DND-41 (cell line): ENCODE data around the gene TBC1D4.

Experiments
- ATAC-seq: fragments of 200-7000 bp; cut with Tn5 transposase; 3 replicates; pipeline ENCODE4 v1.9.1; 2021; ENCODE audit warnings: low read depth; ENCODE audit not compliant: insufficient read depth
- DNase-seq: peaks from one replicate; pipeline ENCODE4 v3.0.0-alpha.2; 2020
- H2AFZ ChIP-seq: 2 replicates; pipeline ENCODE4 v1.6.0; 2012; ENCODE audit warnings: low read depth, low read length
- H3K27ac ChIP-seq: 2 replicates; pipeline ENCODE4 v1.5.1; 2012; ENCODE audit warnings: low read length, inconsistent platforms
- H3K27me3 ChIP-seq: fragments of 200-600 bp; sonication (generic); 2 replicates; pipeline ENCODE4 v1.6.0; 2012; ENCODE audit warnings: low read length, mild to moderate bottlenecking, inconsistent platforms; ENCODE audit not compliant: insufficient read depth, poor library complexity
- H3K36me3 ChIP-seq: 2 replicates; pipeline ENCODE4 v1.5.1; 2012; ENCODE audit warnings: low read length, inconsistent platforms; ENCODE audit not compliant: insufficient read depth
- H3K4me1 ChIP-seq: 2 replicates; pipeline ENCODE4 v1.5.1; 2012; ENCODE audit warnings: mild to moderate bottlenecking, low read length; ENCODE audit not compliant: insufficient read depth
- H3K4me2 ChIP-seq: 2 replicates; pipeline ENCODE4 v1.6.0; 2012; ENCODE audit warnings: mild to moderate bottlenecking, moderate library complexity, low read length, inconsistent platforms; ENCODE audit not compliant: insufficient read depth
- H3K4me3 ChIP-seq, 2 experiments: fragments of 200-600 bp in 1 of 2; shearing (Covaris generic) in 1 of 2; 2 replicates each; pipeline ENCODE4 v1.5.1; 2012 to 2016; ENCODE audit warnings: inconsistent platforms in 2 of 2, low read length in 2 of 2, mild to moderate bottlenecking in 2 of 2, low read depth in 1 of 2, moderate library complexity in 1 of 2
- H3K79me2 ChIP-seq: 2 replicates; pipeline ENCODE4 v1.6.0; 2012; ENCODE audit warnings: low read length, inconsistent platforms; ENCODE audit not compliant: insufficient read depth
- H3K9ac ChIP-seq: 2 replicates; pipeline ENCODE4 v1.6.0; 2012; ENCODE audit warnings: low read depth, mild to moderate bottlenecking, inconsistent platforms, low read length, moderate library complexity
- H3K9me3 ChIP-seq: 2 replicates; pipeline ENCODE4 v1.5.1; 2012; ENCODE audit warnings: low read length, moderate library complexity, mild to moderate bottlenecking, inconsistent platforms; ENCODE audit not compliant: insufficient read depth, severe bottlenecking
- H4K20me1 ChIP-seq: 2 replicates; pipeline ENCODE4 v1.6.0; 2012; ENCODE audit warnings: low read length; ENCODE audit not compliant: insufficient read depth
- CTCF ChIP-seq: IDR thresholded peaks from 2 replicates; pipeline ENCODE4 v1.5.1; 2012; ENCODE audit warnings: borderline replicate concordance, low read length, moderate library complexity, mild to moderate bottlenecking; ENCODE audit not compliant: poor library complexity, severe bottlenecking; ENCODE audit errors: extremely low read depth
- EZH2 ChIP-seq: IDR thresholded peaks from 3 replicates; pipeline ENCODE4 v1.6.1; 2012; ENCODE audit warnings: borderline replicate concordance, low read depth, mild to moderate bottlenecking, moderate library complexity, low read length, inconsistent platforms; ENCODE audit not compliant: severe bottlenecking

TBC1D4 gene

DNA sequence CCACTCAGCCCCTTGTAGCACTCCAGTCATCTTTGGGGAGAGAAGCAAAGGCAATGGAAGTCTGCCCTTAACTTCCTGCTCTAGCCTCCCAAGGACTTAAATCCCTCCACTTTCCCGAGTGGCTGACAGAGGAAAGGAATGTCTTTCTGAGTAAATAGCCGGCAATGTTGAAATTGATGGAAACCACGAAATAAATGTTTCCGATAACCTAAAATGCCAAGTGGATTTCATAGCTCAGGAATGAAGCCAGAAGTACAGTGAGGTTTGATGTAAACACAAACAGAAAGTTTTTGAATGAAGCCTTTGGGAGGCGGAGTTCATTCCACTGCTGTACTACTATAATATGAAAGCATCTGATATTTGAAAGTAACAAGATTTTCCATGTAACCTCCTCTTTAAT is 14.0 kb upstream of the TBC1D4 start:
- no peaks in the 10 kb centered on the region for H4K20me1 ChIP-seq
- H3K27me3 ChIP-seq = peaks cover 8% of the 10 kb centered on the region
- ATAC-seq (no peak), DNase-seq (no peak)
- no peak overlapping the region for H3K4me3 ChIP-seq
- H3K4me1 ChIP-seq = no peaks in the 10 kb centered on the region
- H3K4me2 ChIP-seq = no peak overlapping the region
- H3K27ac ChIP-seq = no peak overlapping the region
- TF ChIP-seq CTCF (no peak), EZH2 (no peak)
- no peaks in the 10 kb centered on the region for H3K79me2 ChIP-seq
- no peaks in the 10 kb centered on the region for H3K9me3 ChIP-seq
- no peak overlapping the region for H3K9ac ChIP-seq
- no peak overlapping the region for H2AFZ ChIP-seq
- H3K36me3 ChIP-seq = no peaks in the 10 kb centered on the region

GRCh38 chr13:75494491-75494890 is 12.5 kb upstream of the TBC1D4 start:
- no peak overlapping the region for H2AFZ ChIP-seq
- H3K9me3 ChIP-seq = no peaks in the 10 kb centered on the region
- no peak overlapping the region for H3K4me2 ChIP-seq
- H3K4me1 ChIP-seq = no peaks in the 10 kb centered on the region
- H3K79me2 ChIP-seq = no peaks in the 10 kb centered on the region
- no peak overlapping the region for H3K9ac ChIP-seq
- DNase-seq = no peak
- H3K27me3 ChIP-seq = peaks cover 8% of the 10 kb centered on the region
- H4K20me1 ChIP-seq = no peaks in the 10 kb centered on the region
- no peak overlapping the region for H3K4me3 ChIP-seq
- no peaks in the 10 kb centered on the region for H3K36me3 ChIP-seq
- TF ChIP-seq CTCF (no peak), EZH2 (no peak)
- ATAC-seq = no peak
- no peak overlapping the region for H3K27ac ChIP-seq

DNA sequence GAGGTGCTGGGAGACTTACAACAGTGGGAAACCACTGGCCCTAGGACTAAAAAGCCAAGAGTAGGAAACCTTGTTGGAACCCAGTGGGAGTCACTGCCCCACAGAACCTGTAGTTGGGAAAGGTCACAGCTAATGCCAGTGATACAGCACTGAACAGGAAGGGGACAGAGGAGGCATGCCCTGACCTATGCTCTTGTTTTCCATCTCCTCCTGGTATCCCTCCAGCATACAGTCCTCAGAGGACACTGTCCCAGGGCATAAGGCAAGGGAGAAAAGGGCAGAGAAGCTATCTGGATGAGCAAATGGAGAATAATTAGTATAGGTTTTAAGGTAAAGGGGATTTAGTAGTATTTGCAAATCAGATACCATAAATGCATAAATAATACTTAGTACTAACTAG is 11.2 kb upstream of the TBC1D4 start:
- DNase-seq (no peak), ATAC-seq (no peak)
- no peaks in the 10 kb centered on the region for H3K9me3 ChIP-seq
- H3K36me3 ChIP-seq = no peaks in the 10 kb centered on the region
- TF ChIP-seq CTCF = no peak
- no peak for TF ChIP-seq EZH2
- H3K9ac ChIP-seq = no peak overlapping the region
- no peaks in the 10 kb centered on the region for H3K4me1 ChIP-seq
- no peak overlapping the region for H3K4me2 ChIP-seq
- H3K27ac ChIP-seq = no peak overlapping the region
- H2AFZ ChIP-seq = no peak overlapping the region
- peaks cover 8% of the 10 kb centered on the region for H3K27me3 ChIP-seq
- H3K79me2 ChIP-seq = no peaks in the 10 kb centered on the region
- H3K4me3 ChIP-seq = no peak overlapping the region
- H4K20me1 ChIP-seq = no peaks in the 10 kb centered on the region

DNA sequence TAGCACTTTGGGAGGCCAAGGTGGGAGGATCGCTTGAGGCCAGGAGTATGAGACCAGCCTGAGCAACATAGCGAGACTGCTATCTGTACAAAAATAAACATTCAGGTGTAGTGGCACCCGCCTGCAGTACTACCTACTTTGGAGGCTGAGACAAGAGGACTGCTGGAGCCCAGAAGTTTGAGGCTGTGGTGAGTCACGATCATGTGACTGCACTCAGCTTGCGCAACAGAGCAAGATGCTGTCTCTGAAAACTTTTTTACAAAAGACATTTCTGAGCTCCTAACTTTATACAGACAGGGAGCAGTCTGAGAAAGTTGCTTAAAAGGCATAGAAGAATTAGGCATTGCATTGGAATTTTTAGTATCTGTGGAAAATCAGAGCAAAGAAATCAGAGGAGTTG is 10.4 kb upstream of the TBC1D4 start:
- H3K79me2 ChIP-seq = no peaks in the 10 kb centered on the region
- H3K4me2 ChIP-seq = no peak overlapping the region
- H2AFZ ChIP-seq = no peak overlapping the region
- ATAC-seq (no peak), DNase-seq (no peak)
- H3K27ac ChIP-seq = no peak overlapping the region
- H4K20me1 ChIP-seq = no peaks in the 10 kb centered on the region
- no peak overlapping the region for H3K4me3 ChIP-seq
- H3K4me1 ChIP-seq = no peaks in the 10 kb centered on the region
- H3K36me3 ChIP-seq = no peaks in the 10 kb centered on the region
- H3K9me3 ChIP-seq = no peaks in the 10 kb centered on the region
- H3K9ac ChIP-seq = no peak overlapping the region
- peaks cover 9% of the 10 kb centered on the region for H3K27me3 ChIP-seq
- TF ChIP-seq CTCF (no peak), EZH2 (no peak)
